CD4-positive, CD25-positive, alpha-beta regulatory T cell (primary cell): ENCODE measurements around the gene HOGA1. TPM values are rescaled to one million over a fixed set of nuclear protein-coding genes. Genes with fewer than 3 reads are reported as not detected.
"Not testable (repeated sequence)": the region's sequence is repeated elsewhere in the genome, so short reads cannot be mapped to it uniquely, and the experiment has no call there.

Experiments used
- ATAC-seq, 2 donors: fragments of 150-1000 bp; cut with Tn5 transposase; one replicate each; pipeline ENCODE4 v1.10.0; 2021; ENCODE audit warnings: low read depth in 2 of 2, moderate number of reproducible peaks in 2 of 2, moderate library complexity in 1 of 2
- DNase-seq, 3 donors: peaks; one replicate each; pipeline versions ENCODE4 v3.0.0 to v3.0.0-alpha.2; 2012 to 2022; ENCODE audit warnings: mixed read lengths in 1 of 3
- H3K27ac ChIP-seq: one replicate; pipeline ENCODE4 v1.7.0; 2013; ENCODE audit warnings: mild to moderate bottlenecking, low read length; ENCODE audit not compliant: insufficient read depth, poor library complexity, severe bottlenecking
- H3K27me3 ChIP-seq: one replicate; pipeline ENCODE4 v1.7.0; 2013; ENCODE audit warnings: low read length; ENCODE audit not compliant: control insufficient read depth, insufficient read depth
- H3K36me3 ChIP-seq: one replicate; pipeline ENCODE4 v1.7.0; 2013; ENCODE audit warnings: mild to moderate bottlenecking, low read length, moderate library complexity; ENCODE audit not compliant: control insufficient read depth, insufficient read depth
- H3K4me1 ChIP-seq: 2 replicates; pipeline ENCODE4 v1.7.0; 2013; ENCODE audit warnings: mild to moderate bottlenecking, low read length; ENCODE audit not compliant: insufficient read depth, control insufficient read depth, poor library complexity, severe bottlenecking
- H3K4me3 ChIP-seq: one replicate; pipeline ENCODE4 v1.7.0; 2013; ENCODE audit warnings: low read depth, mild to moderate bottlenecking, low read length, moderate library complexity
- H3K9me3 ChIP-seq, 2 experiments: 1 replicate in 1 of 2; 2 replicates in 1 of 2; pipeline ENCODE4 v1.7.0; 2013; ENCODE audit warnings: low read length in 2 of 2, mild to moderate bottlenecking in 1 of 2, moderate library complexity in 1 of 2; ENCODE audit not compliant: control insufficient read depth in 2 of 2
- H3K27ac Mint-ChIP-seq, 3 donors: one replicate each; pipeline ENCODE4 v1.8.0; 2020 to 2022; ENCODE audit warnings: mild to moderate bottlenecking in 3 of 3, mixed read lengths in 3 of 3, moderate library complexity in 2 of 3
- H3K27me3 Mint-ChIP-seq: one replicate; pipeline ENCODE4 v1.8.0; 2022; ENCODE audit warnings: mild to moderate bottlenecking, mixed read lengths
- H3K36me3 Mint-ChIP-seq: one replicate; pipeline ENCODE4 v1.8.0; 2020; ENCODE audit warnings: mixed read lengths
- H3K4me1 Mint-ChIP-seq, 4 donors: one replicate each; pipeline ENCODE4 v1.8.0; 2020 to 2022; ENCODE audit warnings: mixed read lengths in 4 of 4, mild to moderate bottlenecking in 1 of 4
- H3K4me3 Mint-ChIP-seq, 4 donors: one replicate each; pipeline ENCODE4 v1.8.0; 2020 to 2022; ENCODE audit warnings: mild to moderate bottlenecking in 4 of 4, mixed read lengths in 4 of 4, moderate library complexity in 3 of 4
- H3K9me3 Mint-ChIP-seq, 7 donors: one replicate each; pipeline ENCODE4 v1.8.0; 2020 to 2022; ENCODE audit warnings: mixed read lengths in 7 of 7, mild to moderate bottlenecking in 3 of 7, moderate library complexity in 2 of 7
- polyA plus RNA-seq, 4 donors: library from polyadenylated mRNA; unstranded; fragments of 300-500 nt; fragmentation: Illumina TruSeq; gene quantifications; one replicate each; pipeline ENCODE4 v1.2.3, GENCODE V29; 2021
- total RNA-seq: library from RNA; stranded (reverse); gene quantifications from one replicate; pipeline ENCODE4 v1.2.3, GENCODE V29; 2022

The HOGA1 gene
- total and polyA plus RNA-seq, 5 donors from 2014 or later = not detected

GRCh38 chr10:97562329-97562728 lies 21.9 kb upstream of the HOGA1 start:
- not testable (repeated sequence) for H3K4me1 Mint-ChIP-seq, H3K27me3 ChIP-seq, H3K9me3 ChIP-seq, H3K4me1 ChIP-seq, DNase-seq, H3K36me3 Mint-ChIP-seq, H3K9me3 Mint-ChIP-seq, H3K27ac ChIP-seq, H3K4me3 Mint-ChIP-seq, H3K27ac Mint-ChIP-seq, ATAC-seq, H3K36me3 ChIP-seq, H3K4me3 ChIP-seq, H3K27me3 Mint-ChIP-seq

- ATAC-seq (no peak), DNase-seq (no peak)
- Histone ChIP-seq H3K27me3 (no peaks in the 10 kb centered on the region), H3K27ac (no peak overlapping the region), H3K9me3 (no peaks in the 10 kb centered on the region), H3K4me3 (no peak overlapping the region), H3K36me3 (no peaks in the 10 kb centered on the region), H3K4me1 (no peaks in the 10 kb centered on the region)
- H3K9me3 Mint-ChIP-seq = peaks cover 0 to 1% (median 0%) of the 10 kb centered on the region in 7 donors
- H3K27ac Mint-ChIP-seq = no peak overlapping the region
- no peaks in the 10 kb centered on the region for H3K27me3 Mint-ChIP-seq
- H3K4me3 Mint-ChIP-seq = no peak overlapping the region
- no peaks in the 10 kb centered on the region for H3K4me1 Mint-ChIP-seq
- no peaks in the 10 kb centered on the region for H3K36me3 Mint-ChIP-seq
Observed at GRCh38 chr10:97563337-97563736, 20.9 kb upstream of the HOGA1 start.

- no peak overlapping the region for H3K27ac Mint-ChIP-seq
Observed at GRCh38 chr10:97564776-97565175, 19.4 kb upstream of the HOGA1 start.

GRCh38 chr10:97566336-97566996 lies 17.7 kb upstream of the HOGA1 start:
- no peaks in the 10 kb centered on the region for H3K27me3 Mint-ChIP-seq
- peaks cover 0 to 1% (median 0%) of the 10 kb centered on the region in 7 donors for H3K9me3 Mint-ChIP-seq
- no peak overlapping the region for H3K4me3 Mint-ChIP-seq
- H3K4me1 Mint-ChIP-seq = no peaks in the 10 kb centered on the region
- Histone ChIP-seq H3K36me3 (no peaks in the 10 kb centered on the region), H3K27ac (no peak overlapping the region), H3K4me3 (no peak overlapping the region), H3K9me3 (no peaks in the 10 kb centered on the region), H3K4me1 (no peaks in the 10 kb centered on the region), H3K27me3 (no peaks in the 10 kb centered on the region)
- H3K36me3 Mint-ChIP-seq = peaks cover 3% of the 10 kb centered on the region
- peak overlapping the region in 1 of 3 donors; percentile 31 for H3K27ac Mint-ChIP-seq
- ATAC-seq = no peak
- DNase-seq = no peak

More at GRCh38 chr10:97564776-97565175, 19.4 kb upstream of the HOGA1 start:
- Mint-ChIP-seq H3K4me3 (no peak overlapping the region), H3K4me1 (no peaks in the 10 kb centered on the region), H3K9me3 (peaks cover 0 to 1% (median 0%) of the 10 kb centered on the region in 7 donors), H3K27me3 (no peaks in the 10 kb centered on the region), H3K36me3 (peaks cover 3% of the 10 kb centered on the region)
- DNase-seq (no peak), ATAC-seq (no peak)
- H3K36me3 ChIP-seq = no peaks in the 10 kb centered on the region
- no peak overlapping the region for H3K4me3 ChIP-seq
- no peaks in the 10 kb centered on the region for H3K27me3 ChIP-seq
- no peaks in the 10 kb centered on the region for H3K4me1 ChIP-seq
- H3K9me3 ChIP-seq = no peaks in the 10 kb centered on the region
- no peak overlapping the region for H3K27ac ChIP-seq

- no peak overlapping the region for H3K27ac Mint-ChIP-seq
- H3K4me1 ChIP-seq = no peaks in the 10 kb centered on the region
- H3K4me3 Mint-ChIP-seq = no peak overlapping the region
- no peak overlapping the region for H3K4me3 ChIP-seq
- no peaks in the 10 kb centered on the region for H3K4me1 Mint-ChIP-seq
- no peaks in the 10 kb centered on the region for H3K36me3 ChIP-seq
- no peaks in the 10 kb centered on the region for H3K9me3 ChIP-seq
- H3K36me3 Mint-ChIP-seq = peaks cover 3% of the 10 kb centered on the region
- no peaks in the 10 kb centered on the region for H3K27me3 ChIP-seq
- no peaks in the 10 kb centered on the region for H3K27me3 Mint-ChIP-seq
- ATAC-seq (no peak), DNase-seq (no peak)
- H3K9me3 Mint-ChIP-seq = peaks cover 0 to 1% (median 0%) of the 10 kb centered on the region in 7 donors
- no peak overlapping the region for H3K27ac ChIP-seq
Observed at GRCh38 chr10:97567891-97568290, 16.3 kb upstream of the HOGA1 start.

GRCh38 chr10:97570146-97570788 lies 13.9 kb upstream of the HOGA1 start:
- H3K4me3 ChIP-seq = no peak overlapping the region
- no peaks in the 10 kb centered on the region for H3K36me3 ChIP-seq
- no peak overlapping the region for H3K27ac Mint-ChIP-seq
- no peaks in the 10 kb centered on the region for H3K4me1 Mint-ChIP-seq
- no peaks in the 10 kb centered on the region for H3K4me1 ChIP-seq
- H3K27ac ChIP-seq = no peak overlapping the region
- H3K27me3 Mint-ChIP-seq = peaks cover 4% of the 10 kb centered on the region
- H3K4me3 Mint-ChIP-seq = no peak overlapping the region
- no peaks in the 10 kb centered on the region for H3K9me3 ChIP-seq
- ATAC-seq (no peak), DNase-seq (no peak)
- peaks cover 3% of the 10 kb centered on the region for H3K36me3 Mint-ChIP-seq
- no peaks in the 10 kb centered on the region for H3K27me3 ChIP-seq
- no peaks in the 10 kb centered on the region for H3K9me3 Mint-ChIP-seq

GRCh38 chr10:97570789-97571471 lies 13.3 kb upstream of the HOGA1 start:
- Histone ChIP-seq H3K36me3 (no peaks in the 10 kb centered on the region), H3K9me3 (no peaks in the 10 kb centered on the region), H3K4me3 (no peak overlapping the region), H3K4me1 (no peaks in the 10 kb centered on the region), H3K27me3 (no peaks in the 10 kb centered on the region), H3K27ac (no peak overlapping the region)
- no peaks in the 10 kb centered on the region for H3K9me3 Mint-ChIP-seq
- no peak overlapping the region for H3K27ac Mint-ChIP-seq
- no peaks in the 10 kb centered on the region for H3K4me1 Mint-ChIP-seq
- DNase-seq = no peak
- ATAC-seq = no peak
- H3K36me3 Mint-ChIP-seq = peaks cover 3% of the 10 kb centered on the region
- H3K4me3 Mint-ChIP-seq = no peak overlapping the region
- peaks cover 4% of the 10 kb centered on the region for H3K27me3 Mint-ChIP-seq
